ENCODE data around the gene CDC42BPA.
"Not testable (repeated sequence)": the region's sequence is repeated elsewhere in the genome, so short reads cannot be mapped to it uniquely, and the experiment has no call there.

CDC42BPA gene

GRCh38 chr1:227351443-227351842 is 33.2 kb upstream of the CDC42BPA start:
- no peak overlapping the region for H3K27ac Mint-ChIP-seq
- H3K27me3 Mint-ChIP-seq (ENCODE audit: low read depth), result no peaks in the 10 kb centered on the region
- H3K36me3 Mint-ChIP-seq (ENCODE audit: low read depth), result no peaks in the 10 kb centered on the region
- no peaks in the 10 kb centered on the region for H3K4me1 Mint-ChIP-seq (ENCODE audit: low read depth)
- no peaks in the 10 kb centered on the region for H3K9me3 Mint-ChIP-seq
- no peak overlapping the region for H3K4me3 Mint-ChIP-seq

DNA sequence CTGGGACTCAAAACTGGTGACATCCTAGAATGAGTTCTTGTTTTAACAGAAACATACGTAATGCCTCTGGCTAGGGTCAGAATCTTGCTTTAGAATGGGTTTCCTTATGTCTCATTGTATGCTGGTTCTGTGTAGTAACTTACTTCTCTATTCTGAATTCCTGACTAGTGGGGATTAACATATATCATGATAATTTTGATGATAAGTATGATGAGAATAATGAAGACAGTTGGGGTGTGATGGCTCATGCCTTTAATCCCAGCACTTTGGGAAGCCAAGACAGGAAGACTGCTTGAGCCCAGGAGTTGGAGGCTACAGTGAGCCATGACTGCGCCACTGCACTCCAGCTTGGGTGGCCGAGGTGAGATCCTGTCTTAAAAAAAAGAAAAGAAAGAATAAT is 31.7 kb upstream of the CDC42BPA start:
- Mint-ChIP-seq H3K36me3 (ENCODE audit: low read depth) (no peaks in the 10 kb centered on the region), H3K4me1 (ENCODE audit: low read depth) (no peaks in the 10 kb centered on the region), H3K27ac (no peak overlapping the region), H3K27me3 (ENCODE audit: low read depth) (no peaks in the 10 kb centered on the region), H3K9me3 (no peaks in the 10 kb centered on the region), H3K4me3 (no peak overlapping the region)

- Mint-ChIP-seq H3K27me3 (ENCODE audit: low read depth) (no peaks in the 10 kb centered on the region), H3K36me3 (ENCODE audit: low read depth) (no peaks in the 10 kb centered on the region), H3K4me1 (ENCODE audit: low read depth) (no peaks in the 10 kb centered on the region), H3K27ac (no peak overlapping the region), H3K4me3 (no peak overlapping the region), H3K9me3 (no peaks in the 10 kb centered on the region)
Observed at GRCh38 chr1:227343727-227344551, 25.6 kb upstream of the CDC42BPA start.

GRCh38 chr1:227343206-227343605 is 24.9 kb upstream of the CDC42BPA start:
- Mint-ChIP-seq H3K4me3 (no peak overlapping the region), H3K27me3 (ENCODE audit: low read depth) (no peaks in the 10 kb centered on the region), H3K9me3 (no peaks in the 10 kb centered on the region), H3K27ac (no peak overlapping the region), H3K4me1 (ENCODE audit: low read depth) (no peaks in the 10 kb centered on the region), H3K36me3 (ENCODE audit: low read depth) (no peaks in the 10 kb centered on the region)

- H3K4me3 Mint-ChIP-seq, result no peak overlapping the region
Observed at GRCh38 chr1:227342075-227342829, 24.0 kb upstream of the CDC42BPA start.

DNA sequence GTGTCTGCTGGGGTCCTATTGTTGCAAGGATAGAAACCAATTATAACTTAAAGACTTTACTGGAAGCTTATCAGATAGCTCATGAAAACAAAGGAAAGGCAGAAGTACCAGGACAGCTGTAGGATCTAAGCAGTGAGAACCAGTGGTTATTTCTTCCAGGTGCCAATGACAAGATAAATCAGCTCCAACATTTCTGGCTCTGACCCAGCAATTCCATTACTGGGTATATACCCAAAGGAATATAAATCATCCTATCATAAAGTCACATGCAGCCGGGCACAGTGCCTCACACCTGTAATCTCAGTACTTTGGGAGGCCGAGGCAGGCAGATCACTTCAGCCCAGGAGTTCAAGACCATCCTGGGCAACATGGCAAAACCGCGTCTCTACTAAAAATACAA is 17.8 kb upstream of the CDC42BPA start:
- H3K27me3 Mint-ChIP-seq (ENCODE audit: low read depth); H3K4me1 Mint-ChIP-seq (ENCODE audit: low read depth); H3K4me3 Mint-ChIP-seq; H3K36me3 Mint-ChIP-seq (ENCODE audit: low read depth); H3K27ac Mint-ChIP-seq: not testable (repeated sequence)
- H3K9me3 Mint-ChIP-seq, result peaks cover 13% of the 10 kb centered on the region

More at GRCh38 chr1:227342075-227342829, 24.0 kb upstream of the CDC42BPA start:
- no peak overlapping the region for H3K27ac Mint-ChIP-seq
- H3K9me3 Mint-ChIP-seq, result no peaks in the 10 kb centered on the region
- H3K4me1 Mint-ChIP-seq (ENCODE audit: low read depth), result no peaks in the 10 kb centered on the region
- no peaks in the 10 kb centered on the region for H3K27me3 Mint-ChIP-seq (ENCODE audit: low read depth)
- H3K36me3 Mint-ChIP-seq (ENCODE audit: low read depth), result no peaks in the 10 kb centered on the region

DNA sequence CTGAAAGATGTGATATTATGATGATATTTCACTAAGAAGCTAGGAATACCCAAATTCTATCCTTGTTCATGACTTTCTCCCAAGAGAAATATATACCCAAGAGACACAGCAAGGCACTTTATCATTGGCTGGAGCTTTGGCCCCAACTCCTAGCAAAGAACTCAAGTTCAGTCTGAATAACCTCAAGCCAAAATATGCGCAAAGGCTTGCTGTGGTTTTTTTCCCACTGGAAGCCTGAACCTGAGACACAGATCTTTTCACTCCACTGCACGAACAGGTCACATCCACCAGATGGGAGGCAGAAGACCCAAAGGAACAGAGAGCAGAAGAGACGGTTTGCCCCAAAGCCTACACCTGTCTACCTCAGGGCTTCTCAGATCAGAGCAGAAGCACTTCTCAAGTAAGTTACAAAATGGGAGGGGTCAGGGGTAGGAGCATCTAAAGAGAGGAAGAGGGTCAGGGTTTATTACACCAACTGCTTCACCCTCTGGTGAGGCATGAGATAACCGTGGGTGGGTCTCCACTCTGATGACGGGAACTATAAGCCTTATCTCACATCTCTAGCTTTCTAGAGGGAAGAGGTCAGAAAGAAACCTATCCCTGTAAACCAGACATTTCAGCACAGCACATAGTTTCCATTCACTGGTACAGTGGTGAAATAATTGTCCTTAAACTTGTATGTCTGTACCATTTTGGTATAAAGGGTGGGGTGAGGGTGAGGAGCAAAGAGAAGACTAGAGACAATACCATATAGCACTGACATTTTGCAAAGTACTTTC is 17.1 kb upstream of the CDC42BPA start:
- H3K27ac Mint-ChIP-seq, result no peak overlapping the region
- no peak overlapping the region for H3K4me3 Mint-ChIP-seq
- H3K27me3 Mint-ChIP-seq (ENCODE audit: low read depth), result no peaks in the 10 kb centered on the region
- peaks cover 13% of the 10 kb centered on the region for H3K9me3 Mint-ChIP-seq
- H3K4me1 Mint-ChIP-seq (ENCODE audit: low read depth), result no peaks in the 10 kb centered on the region
- H3K36me3 Mint-ChIP-seq (ENCODE audit: low read depth), result no peaks in the 10 kb centered on the region

GRCh38 chr1:227333423-227333822 is 15.1 kb upstream of the CDC42BPA start:
- Mint-ChIP-seq H3K4me1 (ENCODE audit: low read depth) (no peaks in the 10 kb centered on the region), H3K27me3 (ENCODE audit: low read depth) (no peaks in the 10 kb centered on the region), H3K27ac (no peak overlapping the region), H3K9me3 (peaks cover 13% of the 10 kb centered on the region), H3K4me3 (no peak overlapping the region), H3K36me3 (ENCODE audit: low read depth) (no peaks in the 10 kb centered on the region)

- Mint-ChIP-seq H3K4me3 (no peak overlapping the region), H3K4me1 (ENCODE audit: low read depth) (no peaks in the 10 kb centered on the region), H3K36me3 (ENCODE audit: low read depth) (no peaks in the 10 kb centered on the region), H3K27ac (no peak overlapping the region), H3K27me3 (ENCODE audit: low read depth) (no peaks in the 10 kb centered on the region), H3K9me3 (peaks cover 13% of the 10 kb centered on the region)
Observed at GRCh38 chr1:227330279-227331076, 12.2 kb upstream of the CDC42BPA start.

GRCh38 chr1:227328405-227329019 is 10.2 kb upstream of the CDC42BPA start:
- no peak overlapping the region for H3K4me3 Mint-ChIP-seq
- H3K9me3 Mint-ChIP-seq, result peaks cover 9% of the 10 kb centered on the region
- no peaks in the 10 kb centered on the region for H3K36me3 Mint-ChIP-seq (ENCODE audit: low read depth)
- H3K27ac Mint-ChIP-seq, result no peak overlapping the region
- H3K27me3 Mint-ChIP-seq (ENCODE audit: low read depth), result peaks cover 2% of the 10 kb centered on the region
- H3K4me1 Mint-ChIP-seq (ENCODE audit: low read depth), result no peaks in the 10 kb centered on the region

GRCh38 chr1:227325156-227325555 is 6.9 kb upstream of the CDC42BPA start:
- Mint-ChIP-seq H3K9me3 (no peaks in the 10 kb centered on the region), H3K27me3 (ENCODE audit: low read depth) (peaks cover 26% of the 10 kb centered on the region), H3K27ac (no peak overlapping the region), H3K36me3 (ENCODE audit: low read depth) (no peaks in the 10 kb centered on the region), H3K4me1 (ENCODE audit: low read depth) (peaks cover 2% of the 10 kb centered on the region), H3K4me3 (no peak overlapping the region)

- no peak overlapping the region for H3K27ac Mint-ChIP-seq
- H3K9me3 Mint-ChIP-seq, result no peaks in the 10 kb centered on the region
- H3K27me3 Mint-ChIP-seq (ENCODE audit: low read depth), result peaks cover 39% of the 10 kb centered on the region
- no peak overlapping the region for H3K4me3 Mint-ChIP-seq
- no peaks in the 10 kb centered on the region for H3K36me3 Mint-ChIP-seq (ENCODE audit: low read depth)
- H3K4me1 Mint-ChIP-seq (ENCODE audit: low read depth), result peaks cover 2% of the 10 kb centered on the region
Observed at GRCh38 chr1:227323967-227324268, 5.6 kb upstream of the CDC42BPA start.

DNA sequence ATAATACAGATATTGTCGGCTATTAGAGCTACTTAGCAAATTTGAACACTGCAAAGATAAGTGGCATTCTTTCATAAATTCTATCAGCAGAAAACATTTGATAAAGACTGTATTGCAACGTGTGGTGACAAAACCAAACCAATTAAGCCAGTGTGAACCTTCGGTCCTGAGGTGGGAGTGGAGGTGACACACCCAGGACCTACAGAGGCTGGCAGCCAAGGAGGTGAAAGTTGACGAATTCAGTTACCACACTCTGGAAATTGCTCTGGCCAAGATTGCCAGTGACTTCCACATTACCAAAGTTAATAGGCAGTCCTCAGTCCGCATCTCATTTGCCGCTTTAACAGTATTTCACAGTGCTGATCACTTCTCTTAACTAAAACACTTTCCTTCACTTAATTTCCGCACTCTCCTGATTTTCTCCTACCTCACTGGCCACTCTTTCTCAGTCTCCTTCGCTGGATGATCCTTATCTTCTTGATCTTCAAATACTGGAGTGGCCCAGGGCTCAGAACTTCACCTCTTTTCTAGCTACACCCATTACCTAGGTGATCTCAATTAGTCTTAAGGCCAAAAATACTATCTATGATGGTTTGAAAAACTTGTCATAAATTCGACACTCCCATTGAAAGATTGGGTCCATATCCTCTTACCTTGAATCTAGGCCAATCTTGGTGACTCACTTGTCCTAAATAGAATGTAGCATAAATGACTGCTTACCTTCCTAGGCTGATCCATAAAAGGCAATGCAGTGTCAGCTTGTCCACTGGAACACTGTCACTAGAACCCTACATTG is 5.1 kb upstream of the CDC42BPA start:
- Mint-ChIP-seq H3K4me3 (no peak overlapping the region), H3K4me1 (ENCODE audit: low read depth) (peaks cover 2% of the 10 kb centered on the region), H3K9me3 (no peaks in the 10 kb centered on the region), H3K36me3 (ENCODE audit: low read depth) (no peaks in the 10 kb centered on the region), H3K27ac (no peak overlapping the region), H3K27me3 (ENCODE audit: low read depth) (peaks cover 40% of the 10 kb centered on the region)
